Measurements from ENCODE around the gene SATB2.

The SATB2 gene

DNA sequence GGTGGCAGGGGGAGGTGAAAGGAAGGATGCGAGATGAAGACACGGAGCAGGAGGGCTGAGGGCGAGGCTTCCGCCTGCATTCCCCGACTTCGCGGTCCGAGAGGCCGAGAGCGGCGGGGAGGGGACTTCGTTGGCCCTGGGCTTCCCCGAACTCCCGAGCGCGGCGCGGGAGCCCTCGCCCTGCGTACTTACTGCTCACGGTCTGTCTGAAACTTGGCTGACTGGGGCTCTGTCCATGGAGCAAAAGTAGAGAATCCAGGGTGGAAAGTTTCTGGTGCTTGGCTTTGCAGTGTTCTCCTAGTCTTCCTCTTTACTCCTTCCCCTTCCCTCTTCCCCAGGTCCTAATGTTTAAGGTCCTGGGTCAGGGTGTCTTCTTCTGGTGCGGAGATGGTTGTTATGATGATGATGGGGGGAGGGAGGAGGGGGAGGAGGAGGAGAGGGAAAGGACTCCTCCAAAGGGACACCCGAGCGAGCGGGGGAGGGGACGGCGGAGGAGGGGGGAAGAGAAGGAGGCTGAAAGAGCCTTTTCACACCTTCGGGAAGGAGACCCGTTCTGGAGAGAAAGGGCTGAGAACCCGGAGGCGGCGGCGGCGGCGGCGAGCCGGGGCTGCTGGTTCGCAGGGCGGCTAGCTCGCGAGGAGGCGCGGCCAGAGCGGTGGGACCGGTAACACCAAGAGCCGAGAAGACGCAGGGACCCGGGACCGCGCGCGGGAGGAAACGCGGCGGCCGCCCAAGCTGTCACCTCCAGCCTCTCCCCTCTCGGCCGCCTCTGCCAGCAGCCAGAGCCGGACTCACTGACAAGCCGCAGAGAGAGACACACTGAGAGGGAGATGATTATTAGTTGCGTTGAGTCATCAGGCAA is at the start of gene SATB2:
TSS of gene SATB2 (minus strand) at position 793 of the 862 bp plus-strand sequence. CDS start 1,902 bp downstream, outside the sequence.
- DNase-seq, result peak; percentile 71

DNA sequence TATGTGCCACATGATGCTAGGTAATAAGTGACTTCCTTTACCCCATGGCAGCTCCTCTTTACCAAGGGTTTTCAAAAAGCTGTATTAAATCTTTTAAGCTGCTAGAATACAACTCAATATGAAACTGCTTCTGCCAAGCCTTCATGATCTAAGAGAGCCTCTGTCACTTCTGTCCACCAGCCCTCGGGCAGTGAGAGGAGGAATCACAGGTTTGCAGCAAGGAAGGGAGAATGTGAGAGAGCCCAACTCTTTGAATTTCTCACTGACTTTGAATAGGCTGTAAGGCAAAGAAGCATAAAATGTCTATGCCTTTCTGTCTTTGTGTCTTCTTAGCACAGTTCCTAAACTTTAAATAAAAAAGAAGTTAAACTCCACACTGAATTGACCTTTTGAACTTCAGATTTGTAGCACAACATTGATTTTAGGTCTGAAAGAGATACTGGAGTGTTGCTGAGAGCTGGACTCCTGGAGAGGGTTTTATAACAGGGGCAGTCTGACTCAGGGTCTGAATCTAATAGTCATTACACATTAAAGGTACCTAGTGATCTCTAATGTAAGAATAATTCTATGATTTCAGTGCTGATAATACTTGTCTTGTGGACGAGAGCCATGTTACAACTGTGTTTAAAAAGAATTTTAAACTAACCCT is 48.1 kb upstream of the SATB2 start:
- no peak for DNase-seq

GRCh38 chr2:199503148-199503547 is 45.4 kb upstream of the SATB2 start:
- no peak for DNase-seq

- DNase-seq, result no peak
Observed at GRCh38 chr2:199499005-199499404, 41.3 kb upstream of the SATB2 start.

GRCh38 chr2:199495147-199495546 is 37.4 kb upstream of the SATB2 start:
- no peak for DNase-seq

DNA sequence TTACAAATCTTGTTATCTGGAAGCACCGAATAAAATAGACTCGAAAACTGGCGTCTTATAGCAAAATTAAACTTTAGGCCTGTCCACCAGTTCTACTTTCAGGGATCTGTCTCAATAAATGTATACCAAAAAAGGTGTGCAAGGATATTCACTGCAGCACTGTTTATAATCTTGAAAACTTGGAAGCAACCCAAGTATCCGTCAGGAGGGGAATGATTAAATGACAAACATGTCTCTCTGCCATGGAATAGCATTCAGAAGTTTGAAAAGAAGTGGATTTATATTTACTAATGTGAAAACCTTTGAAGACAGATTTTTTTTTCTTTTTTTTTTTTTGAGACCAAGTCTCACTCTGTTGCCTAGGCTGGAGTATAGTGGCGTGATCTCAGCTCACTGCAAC is 32.3 kb upstream of the SATB2 start:
- DNase-seq, result no peak

GRCh38 chr2:199488772-199489400 is 31.1 kb upstream of the SATB2 start:
- no peak for DNase-seq

- peak; percentile 49 for DNase-seq
Observed at GRCh38 chr2:199485732-199486335, 28.1 kb upstream of the SATB2 start.

- DNase-seq, result no peak
Observed at GRCh38 chr2:199484927-199485326, 27.2 kb upstream of the SATB2 start.

DNA sequence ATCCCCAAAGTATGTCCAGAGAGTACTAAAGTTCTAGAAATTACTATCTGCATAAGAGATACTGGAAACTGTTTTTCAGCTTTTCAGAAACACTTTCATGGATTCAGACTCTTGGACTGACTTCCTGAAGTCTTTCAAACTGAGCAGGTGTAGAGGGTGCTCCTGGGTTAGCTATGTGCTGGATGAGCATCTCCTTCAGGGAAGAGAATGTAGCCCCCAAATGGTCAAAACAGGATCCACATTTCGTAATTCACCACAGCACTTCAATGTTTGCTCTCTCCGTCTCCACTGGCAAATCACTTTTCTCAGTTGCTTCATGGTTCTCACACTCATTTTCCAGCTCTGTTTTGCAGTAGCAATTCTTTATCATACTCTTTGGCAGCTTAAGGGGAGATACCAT is 23.2 kb upstream of the SATB2 start:
- no peak for DNase-seq

- no peak for DNase-seq
Observed at GRCh38 chr2:199477277-199477834, 19.6 kb upstream of the SATB2 start.

DNA sequence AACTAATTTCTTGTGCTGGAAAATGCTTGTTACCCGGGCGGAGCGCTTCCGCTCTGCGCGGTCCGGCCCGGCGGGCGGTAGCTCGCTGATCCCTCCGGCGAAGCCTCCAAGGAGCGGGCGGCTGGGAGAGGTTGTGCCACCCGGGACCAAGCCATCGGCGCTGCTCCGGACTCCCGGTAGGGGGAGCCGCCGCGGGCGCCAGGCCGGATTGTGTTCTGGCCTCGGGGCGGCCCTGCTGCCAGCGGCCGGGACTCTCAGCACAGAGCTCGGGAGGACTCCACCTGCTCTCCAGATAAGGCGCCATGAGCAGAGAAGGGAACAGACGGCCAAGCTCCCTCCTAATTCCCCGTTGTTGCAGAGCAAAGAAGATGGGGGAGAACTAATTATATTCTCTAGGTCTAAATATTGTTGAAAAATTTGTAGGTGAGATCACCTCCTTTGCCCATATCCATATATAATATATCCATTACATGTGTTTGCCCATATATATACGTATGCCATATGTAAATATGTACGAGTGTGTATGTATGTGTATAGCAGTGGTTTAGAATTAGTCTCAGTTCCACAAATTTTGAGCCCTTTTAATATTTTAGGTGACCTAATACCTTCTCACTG is 13.8 kb upstream of the SATB2 start:
- peak; percentile 52 for DNase-seq

DNA sequence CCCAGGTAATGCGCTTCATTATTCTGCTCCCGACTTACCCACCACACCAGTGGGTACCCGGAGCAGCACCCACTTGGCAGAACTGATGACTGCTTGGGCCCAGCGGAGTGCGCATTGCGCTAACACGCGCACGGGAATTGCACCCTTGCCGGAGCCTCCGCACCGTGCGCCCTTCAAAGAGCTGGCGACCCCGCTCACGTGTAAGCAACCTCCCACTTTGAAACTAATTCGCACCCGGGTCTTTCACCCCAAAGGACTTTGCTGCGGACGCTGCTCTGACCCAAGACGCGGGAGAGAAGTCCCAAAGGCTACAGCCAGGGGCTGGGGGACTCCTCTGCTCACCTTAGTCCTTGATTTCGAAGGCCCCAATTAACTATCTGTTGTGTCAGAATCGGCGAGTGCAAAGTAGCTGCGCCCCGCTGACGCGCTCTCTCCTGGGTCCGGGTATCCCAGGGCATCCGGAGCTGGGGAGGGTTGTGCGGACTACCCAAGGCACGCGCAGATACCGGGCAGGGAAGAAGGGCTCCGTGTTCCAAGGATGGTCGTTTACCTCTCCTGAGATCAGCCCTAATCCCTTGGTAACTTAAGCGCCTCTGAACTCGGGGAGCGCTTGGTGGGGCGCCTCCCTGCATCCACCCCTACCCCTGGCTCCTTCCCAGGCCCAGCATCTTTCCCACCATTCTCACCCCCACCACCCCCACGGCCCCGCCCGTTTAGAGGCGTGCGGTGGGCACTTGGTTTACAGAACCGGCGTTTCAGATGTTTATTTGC is 13.1 kb upstream of the SATB2 start:
- no peak for DNase-seq

- DNase-seq, result no peak
Observed at GRCh38 chr2:199470361-199470671, 12.6 kb upstream of the SATB2 start.

DNA sequence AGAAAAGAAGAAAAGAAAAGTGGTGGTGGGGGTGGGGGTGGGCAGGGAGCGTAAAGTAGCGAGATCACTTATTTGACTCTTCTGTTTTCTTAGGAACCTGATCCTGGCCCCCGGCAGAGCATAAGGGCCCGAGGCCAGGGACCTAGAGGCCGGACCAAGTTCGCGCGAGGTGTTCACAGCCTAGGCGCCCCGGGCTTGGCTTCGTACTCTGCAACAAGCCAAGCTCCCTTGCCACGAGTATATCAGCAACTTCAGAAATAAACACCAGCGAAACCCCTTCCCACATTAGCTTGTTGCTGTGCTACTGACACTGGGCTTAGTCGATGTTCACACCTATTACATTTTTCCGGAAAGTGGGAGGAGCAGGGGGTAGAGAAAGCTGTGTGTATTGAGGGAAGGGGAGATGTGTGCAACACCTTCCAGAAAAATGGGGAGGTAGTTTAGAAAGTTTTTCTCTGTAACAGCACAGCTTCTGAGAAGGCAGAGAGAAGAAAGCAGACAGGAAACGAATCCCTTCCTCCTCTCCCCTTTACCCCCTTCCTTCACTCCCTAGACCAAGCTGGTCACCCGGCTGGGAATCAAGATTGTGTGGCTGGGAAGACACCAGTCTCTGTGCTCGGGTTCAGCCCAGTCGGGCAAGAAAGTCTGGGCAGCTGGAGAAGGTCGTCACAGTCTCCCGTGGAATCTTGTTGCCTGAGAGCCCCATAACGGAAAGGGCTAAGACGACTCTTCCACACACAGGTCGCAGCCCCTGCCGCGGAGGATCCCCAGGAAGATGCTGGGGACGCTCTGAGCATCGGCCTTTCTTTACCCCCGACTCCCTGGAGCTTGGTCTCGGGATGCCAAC is 12.0 kb upstream of the SATB2 start:
- DNase-seq, result no peak

- DNase-seq, result no peak
Observed at GRCh38 chr2:199468561-199469513, 11.1 kb upstream of the SATB2 start.

GRCh38 chr2:199467066-199467822 is 9.5 kb upstream of the SATB2 start:
- no peak for DNase-seq

DNA sequence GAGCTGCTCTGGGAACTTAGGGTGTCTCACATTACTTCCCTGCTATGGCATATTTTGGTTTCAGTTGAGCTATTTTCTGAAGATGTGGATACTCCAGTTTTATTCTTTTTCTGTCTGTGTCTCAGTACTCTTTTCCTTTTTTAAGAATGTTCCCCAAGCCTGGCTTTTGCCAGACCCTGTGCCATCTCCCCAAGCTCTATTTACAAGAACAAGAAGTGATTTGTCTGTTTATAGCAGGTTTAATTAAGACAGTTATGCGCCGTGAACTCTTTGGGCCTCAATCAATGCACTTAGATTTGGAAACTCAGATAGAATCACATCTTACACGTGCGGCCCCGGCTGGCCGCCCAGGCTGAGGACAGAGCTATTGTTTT is 8.9 kb upstream of the SATB2 start:
- DNase-seq, result no peak
